ENCODE measurements around the gene FBXO31. TPM values are rescaled to one million over a fixed set of nuclear protein-coding genes. Genes with fewer than 3 reads are reported as not detected.

FBXO31 gene
- total and polyA plus RNA-seq, 2 donors (not counting 3 experiments of a cell fraction or from before 2014, with no cell fraction given): 17.1 to 31.8 TPM

- no TSS peak for BruUV-seq (replicated peaks)
- H3K27ac ChIP-seq (ENCODE audit: insufficient read depth, low read depth, low read length): no peak overlapping the region
Observed at GRCh38 chr16:87343753-87344050, 39.9 kb downstream of the FBXO31 start.

More at GRCh38 chr16:87343753-87344050, 39.9 kb downstream of the FBXO31 start:
- Histone ChIP-seq H3K4me1 (ENCODE audit: control insufficient read depth, extremely low read depth, insufficient read depth, low read length) (peaks cover 7% of the 10 kb centered on the region), H3K27me3 (ENCODE audit: control insufficient read depth in 2 of 2, insufficient read depth in 2 of 2, low read length in 2 of 2) (no peaks in the 10 kb centered on the region), H3K36me3 (ENCODE audit: control insufficient read depth in 2 of 2, extremely low read depth in 1 of 2, insufficient read depth in 2 of 2, low read length in 2 of 2) (peaks cover 3 to 24% of the 10 kb centered on the region in 2 experiments), H3K9me3 (replicated peaks; ENCODE audit: control insufficient read depth, insufficient read depth, low read length) (no peaks in the 10 kb centered on the region), H2AFZ (ENCODE audit: low read depth, low read length) (no peak overlapping the region), H3K9ac (replicated peaks; ENCODE audit: extremely low read depth, insufficient read depth, low read length) (no peak overlapping the region), H3K9me1 (replicated peaks; ENCODE audit: control insufficient read depth, extremely low read depth, insufficient read depth, low read length) (no peaks in the 10 kb centered on the region), H3K4me3 (replicated peaks in 1 of 3; ENCODE audit: insufficient read depth in 1 of 3, low read depth in 1 of 3, low read length in 3 of 3) (no peak overlapping the region), H3K79me2 (ENCODE audit: control insufficient read depth, insufficient read depth, low read length) (peaks cover 1% of the 10 kb centered on the region), H3K4me2 (ENCODE audit: insufficient read depth, low read length) (no peak overlapping the region), H4K20me1 (replicated peaks; ENCODE audit: control insufficient read depth, extremely low read depth, insufficient read depth, low read length) (no peaks in the 10 kb centered on the region)
- ChIA-PET POLR2A (no interaction called here), CTCF (interaction anchor here (0.9 to 1.9 kb wide), 2 partner anchors 46 to 50 kb away, joined by 3 to 5 read pairs; no protein-coding TSS in a partner anchor)
- dilution Hi-C loops (cut with MboI; ENCODE audit: extremely low pct_ligation_motif_present, low sequenced_read_pairs): no loop called here
- intact Hi-C loops (cut with micrococcal nuclease): no loop called here
- DNase-seq (ENCODE audit: low read depth, low spot score) (no peak), FAIRE-seq (no peak)
- TF ChIP-seq, protein P1, sequence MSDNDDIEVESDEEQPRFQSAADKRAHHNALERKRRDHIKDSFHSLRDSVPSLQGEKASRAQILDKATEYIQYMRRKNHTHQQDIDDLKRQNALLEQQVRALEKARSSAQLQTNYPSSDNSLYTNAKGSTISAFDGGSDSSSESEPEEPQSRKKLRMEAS (IDR thresholded peaks at IDR 0.05; ENCODE audit: insufficient read depth, insufficient read length): no peak
- TF ChIP-seq, protein P2, sequence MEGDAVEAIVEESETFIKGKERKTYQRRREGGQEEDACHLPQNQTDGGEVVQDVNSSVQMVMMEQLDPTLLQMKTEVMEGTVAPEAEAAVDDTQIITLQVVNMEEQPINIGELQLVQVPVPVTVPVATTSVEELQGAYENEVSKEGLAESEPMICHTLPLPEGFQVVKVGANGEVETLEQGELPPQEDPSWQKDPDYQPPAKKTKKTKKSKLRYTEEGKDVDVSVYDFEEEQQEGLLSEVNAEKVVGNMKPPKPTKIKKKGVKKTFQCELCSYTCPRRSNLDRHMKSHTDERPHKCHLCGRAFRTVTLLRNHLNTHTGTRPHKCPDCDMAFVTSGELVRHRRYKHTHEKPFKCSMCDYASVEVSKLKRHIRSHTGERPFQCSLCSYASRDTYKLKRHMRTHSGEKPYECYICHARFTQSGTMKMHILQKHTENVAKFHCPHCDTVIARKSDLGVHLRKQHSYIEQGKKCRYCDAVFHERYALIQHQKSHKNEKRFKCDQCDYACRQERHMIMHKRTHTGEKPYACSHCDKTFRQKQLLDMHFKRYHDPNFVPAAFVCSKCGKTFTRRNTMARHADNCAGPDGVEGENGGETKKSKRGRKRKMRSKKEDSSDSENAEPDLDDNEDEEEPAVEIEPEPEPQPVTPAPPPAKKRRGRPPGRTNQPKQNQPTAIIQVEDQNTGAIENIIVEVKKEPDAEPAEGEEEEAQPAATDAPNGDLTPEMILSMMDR (IDR thresholded peaks at IDR 0.05; ENCODE audit: extremely low read depth in 1 of 2, insufficient read depth in 1 of 2, low read depth in 1 of 2, low read length in 2 of 2): no peak
- TF ChIP-seq POLR2AphosphoS5 (IDR thresholded peaks at IDR 0.05; ENCODE audit: insufficient read depth, low read depth, low read length) (no peak), POLR2A (IDR thresholded peaks at IDR 0.05; ENCODE audit: low read depth, low read length) (no peak), EZH2 (IDR thresholded peaks at IDR 0.05; ENCODE audit: borderline replicate concordance, low read depth, low read length, severe bottlenecking) (no peak), MYC (IDR thresholded peaks at IDR 0.05; ENCODE audit: low read depth, low read length) (no peak), JUN (IDR thresholded peaks at IDR 0.05; ENCODE audit: borderline replicate concordance, insufficient read depth, insufficient read length, low read depth) (no peak), FOS (IDR thresholded peaks at IDR 0.05; ENCODE audit: borderline replicate concordance, insufficient read depth, low read length) (no peak), GATA2 (IDR thresholded peaks at IDR 0.05; ENCODE audit: insufficient read depth, insufficient read length, low read depth, low read length) (no peak)

All from endothelial cell of umbilical vein (primary cell).